Heart left ventricle (tissue), 13 donors: ENCODE results near the gene PEAR1.

Source experiments
- CTCF ChIP-seq, 12 donors: fragments of 200-600 bp; sonication (generic) in 4 of 12; IDR thresholded peaks; one replicate each; pipeline versions ENCODE4 v1.5.0 to v1.8.0; 2018 to 2022; ENCODE audit warnings: antibody characterized with exemption in 12 of 12, mild to moderate bottlenecking in 5 of 12
- POLR2A ChIP-seq, 2 donors: fragments of 450-650 bp; IDR thresholded peaks; one replicate each; pipeline ENCODE4 v1.6.1; 2017; ENCODE audit warnings: antibody characterized with exemption in 2 of 2, mild to moderate bottlenecking in 2 of 2, moderate library complexity in 2 of 2
- donor health status: ischemic (EF 13 %, LVEDD 7.1; RV severe dilation, severe dysfunction).
- donor health status: DM: no; HTN: yes; CAD: no.
- donor health status: DM: no; HTN: no; CAD: no.
- donor health status: ischemic (EF 25% LVEDD 6.9; RV normal size, moderate dysfunction).
- donor health status: ischemic (EF 25% LVEDD 5.7; RV mildly dilated, moderate dysfunction).
- donor health status: ischemic (EF 35%, LVEDD 5.7; RV mildly dilated, moderate dysfunction).
- donor health status: nonischemic (EF 11% LVEDD 7.7; RV severe dilation, severe dysfunction).
- donor health status: DM: yes; HTN: yes; CAD: no.
- donor health status: PGD.
- donor health status: ischemic (EF 29% LVEDD 5.4; RV normal size, mild dysfunction).
- donor health status: nonischemic (EF 23%, LVEDD 6.1; RV moderate dilation, normal function).

GRCh38 chr1:156846643-156847042 is 46.9 kb upstream of the PEAR1 start:
- TF ChIP-seq CTCF (IDR thresholded peaks at IDR 0.05) (no peak), POLR2A (IDR thresholded peaks at IDR 0.05) (no peak)
